ENCODE measurements around the gene DDX24.

Gene DDX24, protein sequence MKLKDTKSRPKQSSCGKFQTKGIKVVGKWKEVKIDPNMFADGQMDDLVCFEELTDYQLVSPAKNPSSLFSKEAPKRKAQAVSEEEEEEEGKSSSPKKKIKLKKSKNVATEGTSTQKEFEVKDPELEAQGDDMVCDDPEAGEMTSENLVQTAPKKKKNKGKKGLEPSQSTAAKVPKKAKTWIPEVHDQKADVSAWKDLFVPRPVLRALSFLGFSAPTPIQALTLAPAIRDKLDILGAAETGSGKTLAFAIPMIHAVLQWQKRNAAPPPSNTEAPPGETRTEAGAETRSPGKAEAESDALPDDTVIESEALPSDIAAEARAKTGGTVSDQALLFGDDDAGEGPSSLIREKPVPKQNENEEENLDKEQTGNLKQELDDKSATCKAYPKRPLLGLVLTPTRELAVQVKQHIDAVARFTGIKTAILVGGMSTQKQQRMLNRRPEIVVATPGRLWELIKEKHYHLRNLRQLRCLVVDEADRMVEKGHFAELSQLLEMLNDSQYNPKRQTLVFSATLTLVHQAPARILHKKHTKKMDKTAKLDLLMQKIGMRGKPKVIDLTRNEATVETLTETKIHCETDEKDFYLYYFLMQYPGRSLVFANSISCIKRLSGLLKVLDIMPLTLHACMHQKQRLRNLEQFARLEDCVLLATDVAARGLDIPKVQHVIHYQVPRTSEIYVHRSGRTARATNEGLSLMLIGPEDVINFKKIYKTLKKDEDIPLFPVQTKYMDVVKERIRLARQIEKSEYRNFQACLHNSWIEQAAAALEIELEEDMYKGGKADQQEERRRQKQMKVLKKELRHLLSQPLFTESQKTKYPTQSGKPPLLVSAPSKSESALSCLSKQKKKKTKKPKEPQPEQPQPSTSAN

GRCh38 chr14:94080621-94081385 lies at the start of gene DDX24, which contains the start of gene IFI27L1:
Gene DDX24, minus strand, starts transcription at chr14:94081202. Its CDS starts 1,460 bp downstream, at chr14:94079742.
Gene IFI27L1, plus strand, starts transcription at chr14:94081310. Its CDS starts 15,628 bp downstream, at chr14:94096938.
- Mint-ChIP-seq H3K27me3 (ENCODE audit: low read depth) (no peaks in the 10 kb centered on the region), H3K4me3 (peak within 1 kb of the TSS; percentile 100), H3K27ac (peak within 1 kb of the TSS; percentile 93 to 99 (median 99)), H3K36me3 (ENCODE audit: low read depth) (peaks cover 61% of the 10 kb centered on the region), H3K4me1 (peaks cover 39% of the 10 kb centered on the region), H3K9me3 (peaks cover 9% of the 10 kb centered on the region)
- TF ChIP-seq CTCF (IDR thresholded peaks at IDR 0.05; ENCODE audit: unreplicated experiment in 3 of 3): no peak

DNA sequence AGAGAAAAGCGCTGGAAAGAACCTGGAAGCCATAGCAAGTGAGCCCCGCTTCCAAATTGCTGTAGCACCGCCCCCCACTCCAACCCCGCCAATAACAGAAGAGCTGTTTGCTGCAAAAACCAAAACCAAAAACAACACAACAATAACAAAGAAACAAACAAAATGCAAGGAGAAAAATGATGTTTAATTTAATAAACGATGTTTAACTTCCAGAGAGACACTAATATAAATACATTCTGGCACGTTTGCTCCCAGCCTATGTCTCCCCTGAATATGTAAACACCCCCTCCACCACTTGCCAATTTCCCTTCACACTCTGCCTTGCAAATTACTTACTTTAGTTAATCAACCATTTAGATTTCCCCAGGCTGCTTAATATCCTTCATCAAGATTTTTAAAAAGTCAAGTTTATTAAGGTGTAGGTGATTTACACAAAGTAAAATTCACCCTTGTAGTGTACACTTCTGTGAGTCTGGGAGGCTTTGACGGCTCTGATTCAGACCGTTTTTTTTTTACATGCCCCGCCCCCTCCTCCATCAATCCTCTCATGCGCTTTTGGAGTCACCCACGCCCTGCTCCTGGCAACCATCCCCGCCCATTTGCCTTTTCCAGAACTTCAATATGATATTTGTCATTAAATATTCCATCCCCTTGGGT lies 48.9 kb upstream of the DDX24 start:
- peak overlapping the region; percentile 88 to 89 (median 89) for H3K4me3 Mint-ChIP-seq
- no peak for TF ChIP-seq CTCF (IDR thresholded peaks at IDR 0.05; ENCODE audit: unreplicated experiment in 3 of 3)
- peak overlapping the region; percentile 20 to 78 (median 55) for H3K27ac Mint-ChIP-seq
- peaks cover under 1% of the 10 kb centered on the region for H3K9me3 Mint-ChIP-seq
- H3K36me3 Mint-ChIP-seq (ENCODE audit: low read depth): no peaks in the 10 kb centered on the region
- peaks cover 12% of the 10 kb centered on the region for H3K4me1 Mint-ChIP-seq
- peaks cover 7% of the 10 kb centered on the region for H3K27me3 Mint-ChIP-seq (ENCODE audit: low read depth)

DNA sequence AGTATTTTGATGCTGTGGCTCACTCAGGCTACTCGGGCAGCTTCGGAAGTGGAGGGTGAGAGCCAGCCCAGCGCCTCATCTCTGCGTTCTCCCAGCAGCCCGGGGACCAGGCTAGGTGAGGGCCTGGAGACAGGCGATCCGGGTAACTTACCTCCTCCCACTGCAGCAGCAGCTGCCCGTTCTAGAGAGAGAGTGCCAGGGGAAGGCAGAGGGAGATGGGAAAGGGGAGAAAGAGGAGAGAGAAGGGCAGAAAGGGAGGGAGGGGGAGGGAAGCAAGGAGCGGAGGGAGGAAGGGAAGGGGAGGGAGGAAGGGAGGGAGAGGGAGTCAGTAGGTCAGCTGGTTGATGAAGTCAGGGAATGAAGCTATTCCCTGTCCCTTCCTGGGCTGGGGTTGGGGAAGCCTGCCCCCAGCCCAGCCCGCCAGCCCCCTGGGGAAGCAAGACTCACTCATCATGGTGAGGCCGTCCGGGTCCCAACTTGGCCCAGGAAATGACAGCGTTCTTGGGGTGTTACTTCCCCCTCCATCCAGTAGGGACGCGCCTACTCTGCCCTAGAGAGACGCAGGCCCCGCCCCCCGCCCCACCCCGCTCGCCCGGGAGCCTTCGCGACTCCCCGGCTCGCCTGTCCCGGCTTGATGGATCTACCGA lies 48.2 kb upstream of the DDX24 start, which contains the start of gene IFI27L2:
TSS of gene IFI27L2 (minus strand) at position 494 of the 647 bp plus-strand sequence. CDS start at position 454, 40 bp downstream.
- Mint-ChIP-seq H3K27ac (peak within 1 kb of the TSS; percentile 20 to 78 (median 75)), H3K4me3 (peak within 1 kb of the TSS; percentile 88 to 89 (median 89)), H3K4me1 (peaks cover 12% of the 10 kb centered on the region)

DNA sequence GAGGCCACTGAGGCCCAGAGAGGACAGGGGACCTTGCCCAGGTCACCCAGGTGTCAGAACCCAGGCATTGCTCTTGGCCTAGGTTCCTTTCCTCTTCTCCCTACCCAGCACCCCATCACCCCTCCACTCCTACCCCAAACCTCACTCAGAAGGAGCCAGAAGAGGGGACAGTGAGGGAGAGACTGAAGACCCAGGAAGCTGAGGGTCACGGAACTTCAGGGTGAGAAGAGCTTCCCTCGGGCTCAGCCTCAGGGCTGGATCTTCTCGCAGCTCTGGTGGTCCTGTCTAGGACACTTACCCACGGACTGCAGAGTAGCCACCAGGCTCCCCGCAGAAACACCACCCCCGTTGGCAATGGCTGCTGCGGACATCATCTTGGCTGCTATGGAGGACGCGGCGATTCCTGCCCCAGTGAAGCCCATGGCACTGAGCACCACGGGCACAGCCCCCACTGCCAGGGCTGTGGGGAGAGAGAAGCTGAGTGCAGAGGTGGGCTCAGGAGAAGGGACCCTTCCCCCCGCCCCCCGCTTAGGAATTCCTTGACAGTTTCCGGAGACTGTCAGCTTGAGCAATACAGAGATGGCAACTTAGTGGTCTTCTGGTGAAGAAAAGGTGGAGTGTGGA lies 47.3 kb upstream of the DDX24 start:
- Mint-ChIP-seq H3K27ac (peak overlapping the region; percentile 20 to 78 (median 75)), H3K9me3 (no peaks in the 10 kb centered on the region), H3K27me3 (ENCODE audit: low read depth) (peaks cover 7% of the 10 kb centered on the region), H3K4me3 (peak overlapping the region; percentile 88 to 89 (median 89)), H3K36me3 (ENCODE audit: low read depth) (no peaks in the 10 kb centered on the region), H3K4me1 (peaks cover 12% of the 10 kb centered on the region)
- TF ChIP-seq CTCF (IDR thresholded peaks at IDR 0.05; ENCODE audit: unreplicated experiment in 3 of 3): no peak

More for the DNA sequence above, 48.2 kb upstream of the DDX24 start, which contains the start of gene IFI27L2:
- Mint-ChIP-seq H3K36me3 (ENCODE audit: low read depth) (no peaks in the 10 kb centered on the region), H3K27me3 (ENCODE audit: low read depth) (peaks cover 7% of the 10 kb centered on the region), H3K9me3 (no peaks in the 10 kb centered on the region)
- peak; percentile 19 to 32 (median 29) for TF ChIP-seq CTCF (IDR thresholded peaks at IDR 0.05; ENCODE audit: unreplicated experiment in 3 of 3)
